ENCODE measurements around the gene KNDC1. TPM values are rescaled to one million over a fixed set of nuclear protein-coding genes. Genes with fewer than 3 reads are reported as not detected.

Gene KNDC1
- total and polyA plus RNA-seq, 12 donors = 1.0 to 93.4 (median 39.0) TPM

- intact Hi-C loops (cut with DNase I) = no loop called here
- Histone ChIP-seq H3K4me3 (no peak overlapping the region), H3K4me1 (replicated peaks in 1 of 2) (no peaks in the 10 kb centered on the region), H3K9me3 (replicated peaks in 1 of 3) (no peaks in the 10 kb centered on the region), H3K27ac (no peak overlapping the region), H3K27me3 (no peaks in the 10 kb centered on the region), H3K36me3 (replicated peaks in 1 of 2) (no peaks in the 10 kb centered on the region)
- no peak for TF ChIP-seq CTCF (IDR thresholded peaks at IDR 0.05)
- TF ChIP-seq POLR2A (IDR thresholded peaks at IDR 0.05) = no peak
- 87 to 90% (median 89%) methylated on average over 19 to 26 of the region's 26 CpGs for WGBS, 4 donors
- DNase-seq = peak in 2 of 7 donors; percentile 10
Observed at GRCh38 chr10:133132473-133133291, 27.3 kb upstream of the KNDC1 start.

GRCh38 chr10:133133471-133134231 lies 26.4 kb upstream of the KNDC1 start:
- WGBS, 4 donors = 75 to 85% (median 79%) methylated on average over 15 to 20 of the region's 20 CpGs
- Histone ChIP-seq H3K27ac (no peak overlapping the region), H3K4me1 (replicated peaks in 1 of 2) (no peaks in the 10 kb centered on the region), H3K4me3 (no peak overlapping the region), H3K36me3 (replicated peaks in 1 of 2) (no peaks in the 10 kb centered on the region), H3K9me3 (replicated peaks in 1 of 3) (no peaks in the 10 kb centered on the region), H3K27me3 (no peaks in the 10 kb centered on the region)
- peak in 3 of 7 donors; percentile 8 to 45 (median 11) for DNase-seq
- TF ChIP-seq CTCF (IDR thresholded peaks at IDR 0.05) (no peak), POLR2A (IDR thresholded peaks at IDR 0.05) (no peak)
- intact Hi-C loops (cut with DNase I) = no loop called here

GRCh38 chr10:133134411-133135115 lies 25.5 kb upstream of the KNDC1 start:
- peak in 2 of 7 donors; percentile 8 to 44 for DNase-seq
- 71 to 85% (median 82%) methylated on average over 9 to 20 of the region's 20 CpGs for WGBS, 4 donors

More at GRCh38 chr10:133134411-133135115, 25.5 kb upstream of the KNDC1 start:
- H3K4me1 ChIP-seq (replicated peaks in 1 of 2) = no peaks in the 10 kb centered on the region
- H3K9me3 ChIP-seq (replicated peaks in 1 of 3) = no peaks in the 10 kb centered on the region
- H3K27ac ChIP-seq = no peak overlapping the region
- TF ChIP-seq POLR2A (IDR thresholded peaks at IDR 0.05) (no peak), CTCF (IDR thresholded peaks at IDR 0.05) (no peak)
- intact Hi-C loops (cut with DNase I) = no loop called here
- H3K36me3 ChIP-seq (replicated peaks in 1 of 2) = no peaks in the 10 kb centered on the region
- H3K27me3 ChIP-seq = no peaks in the 10 kb centered on the region
- no peak overlapping the region for H3K4me3 ChIP-seq

All from adrenal gland (tissue), 12 donors.